HG03439 (cell line): ENCODE data around the gene DIO1.
A peak's percentile ranks its signal among the peaks of the same experiment; 100 is the strongest.
"Not testable (repeated sequence)": the region's sequence is repeated elsewhere in the genome, so short reads cannot be mapped to it uniquely, and the experiment has no call there.

Experiments
- ATAC-seq: cut with Tn5 transposase; IDR thresholded peaks from one replicate; pipeline ENCODE4 v1.9.1; 2021; ENCODE audit warnings: mild to moderate bottlenecking, moderate library complexity; ENCODE audit not compliant: unreplicated experiment

The DIO1 gene

GRCh38 chr1:53893999-53894636 is at the start of gene DIO1:
TSS of gene DIO1 (plus strand) at chr1:53894187. CDS start at chr1:53894211, 24 bp downstream.
- ATAC-seq, result no peak

- ATAC-seq, result no peak
Observed at GRCh38 chr1:53847980-53848379, 46.0 kb upstream of the DIO1 start.

GRCh38 chr1:53850082-53850673 is 43.8 kb upstream of the DIO1 start:
- ATAC-seq, result no peak

- no peak for ATAC-seq
Observed at GRCh38 chr1:53851571-53852285, 42.3 kb upstream of the DIO1 start.

GRCh38 chr1:53860967-53861411 is 33.0 kb upstream of the DIO1 start:
- no peak for ATAC-seq

- ATAC-seq, result no peak
Observed at GRCh38 chr1:53862507-53862906, 31.5 kb upstream of the DIO1 start.

GRCh38 chr1:53868565-53868964 is 25.4 kb upstream of the DIO1 start:
- no peak for ATAC-seq

GRCh38 chr1:53869454-53870117 is 24.4 kb upstream of the DIO1 start:
- no peak for ATAC-seq

GRCh38 chr1:53871221-53871620 is 22.8 kb upstream of the DIO1 start:
- no peak for ATAC-seq

GRCh38 chr1:53871773-53872484 is 22.1 kb upstream of the DIO1 start:
- no peak for ATAC-seq

GRCh38 chr1:53875150-53875549 is 18.8 kb upstream of the DIO1 start:
- not testable (repeated sequence) for ATAC-seq

GRCh38 chr1:53878492-53879105 is 15.4 kb upstream of the DIO1 start:
- no peak for ATAC-seq

- ATAC-seq, result not testable (repeated sequence)
Observed at GRCh38 chr1:53881853-53882252, 12.1 kb upstream of the DIO1 start.

- ATAC-seq, result not testable (repeated sequence)
Observed at GRCh38 chr1:53883600-53883999, 10.4 kb upstream of the DIO1 start.

- ATAC-seq, result no peak
Observed at GRCh38 chr1:53888681-53889080, 5.3 kb upstream of the DIO1 start.

- ATAC-seq, result peak; percentile 83
Observed at GRCh38 chr1:53889304-53890298, 4.4 kb upstream of the DIO1 start, which contains the start of gene YIPF1. TSS of gene YIPF1 (minus strand) at chr1:53889797. CDS start at chr1:53888937, 860 bp downstream.

GRCh38 chr1:53890522-53890941 is 3.5 kb upstream of the DIO1 start:
- no peak for ATAC-seq

- no peak for ATAC-seq
Observed at GRCh38 chr1:53891018-53891417, 3.0 kb upstream of the DIO1 start.

GRCh38 chr1:53891678-53892077 is 2.3 kb upstream of the DIO1 start:
- ATAC-seq, result no peak
